GM19351 (cell line): ENCODE measurements around the gene NRCAM.

Source experiments
- ATAC-seq: cut with Tn5 transposase; IDR thresholded peaks from one replicate; pipeline ENCODE4 v1.9.1; 2021; ENCODE audit warnings: mild to moderate bottlenecking, moderate library complexity; ENCODE audit not compliant: unreplicated experiment

The NRCAM gene

DNA sequence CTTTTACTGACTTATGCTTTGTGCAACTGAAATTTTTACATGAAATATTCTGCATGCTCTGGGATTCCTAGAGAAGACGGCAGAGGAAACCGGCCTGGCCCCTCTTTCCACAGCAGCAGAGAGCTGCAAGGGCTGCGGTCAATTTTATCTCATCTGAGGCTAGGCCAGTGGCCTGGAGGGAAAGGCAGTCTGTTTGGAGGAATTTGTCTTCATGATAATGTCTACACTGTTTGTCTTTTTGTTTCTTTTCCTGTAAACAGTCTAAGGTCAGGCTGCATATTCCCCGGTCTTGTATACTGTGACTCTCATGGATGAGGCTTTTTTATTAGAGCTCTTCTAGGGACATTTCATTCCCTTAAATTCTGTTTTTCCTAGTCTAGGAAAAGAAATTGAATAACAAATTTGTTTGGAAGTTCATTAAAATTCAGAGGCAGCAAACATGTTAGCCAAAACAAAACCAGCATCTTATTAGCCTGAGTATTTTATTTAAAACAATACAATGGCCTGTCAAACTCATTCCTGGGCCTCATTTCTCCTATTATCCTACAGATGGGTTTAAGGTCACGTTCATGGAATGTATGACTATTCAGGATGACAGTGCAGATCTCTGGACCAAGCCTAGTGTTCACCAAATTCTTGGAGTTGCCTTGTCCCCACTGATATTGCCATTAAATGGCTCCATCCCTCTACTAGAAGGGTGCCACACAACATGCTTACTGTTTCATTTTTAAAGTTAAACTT, 352.5 kb downstream of the NRCAM start:
- no peak for ATAC-seq

- ATAC-seq: no peak
These were observed 353.4 kb downstream of the NRCAM start for GRCh38 chr7:108102671-108103312.

DNA sequence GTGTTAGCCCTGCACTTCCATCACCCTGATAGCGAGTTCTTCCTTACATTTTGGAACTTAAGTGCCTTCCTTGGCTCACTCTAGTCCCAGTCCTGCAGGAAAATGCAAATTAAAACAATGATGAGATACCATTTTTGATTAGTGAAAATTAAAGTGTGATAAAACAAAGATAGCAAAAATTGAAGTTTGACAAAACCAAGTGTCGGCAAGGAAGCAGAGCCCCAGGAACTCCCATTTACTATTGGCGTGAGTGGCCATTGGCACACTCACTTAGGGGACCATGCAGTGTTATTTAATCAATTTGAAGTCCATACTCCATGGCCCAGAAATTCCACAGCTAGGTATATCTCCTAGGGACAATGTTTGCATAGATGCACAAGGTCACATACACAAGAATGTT, 354.5 kb downstream of the NRCAM start:
- ATAC-seq: no peak

DNA sequence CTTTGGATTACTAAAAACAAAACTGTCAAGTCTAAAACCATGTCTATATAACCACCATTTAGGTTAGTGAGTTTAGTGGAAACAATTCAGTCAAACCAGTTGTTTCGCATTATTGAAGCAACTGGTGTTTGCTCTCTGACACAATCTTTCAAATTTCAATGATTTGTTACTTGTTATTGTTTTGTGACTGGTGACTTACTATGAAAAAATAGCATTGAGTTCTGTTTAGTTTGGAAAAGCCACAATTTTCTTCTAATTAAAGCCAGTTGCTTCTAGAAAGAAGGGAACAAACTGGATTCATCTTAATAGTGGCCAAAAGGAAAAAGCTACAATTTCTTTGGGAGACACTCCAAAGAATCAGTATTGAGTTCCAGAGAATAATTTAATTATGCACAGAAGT, 356.5 kb downstream of the NRCAM start:
- no peak for ATAC-seq

DNA sequence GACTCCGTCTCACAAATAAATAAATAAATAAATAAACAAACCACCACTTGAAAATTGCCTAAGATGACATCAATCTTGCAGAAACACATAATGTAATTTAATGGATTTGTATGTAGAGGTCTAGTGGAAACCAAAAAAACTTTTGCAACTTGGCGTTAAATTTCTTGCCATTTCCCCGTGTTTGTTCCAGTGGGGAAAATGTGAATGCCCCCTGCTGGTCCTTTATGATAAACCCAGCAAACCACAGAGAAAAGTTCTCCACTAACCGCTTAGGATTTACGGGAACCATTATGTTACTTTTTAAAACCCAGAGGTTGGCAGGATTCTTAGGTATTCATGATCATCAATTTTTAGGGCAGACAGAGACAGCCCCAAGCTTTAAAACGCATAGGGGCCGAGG, 358.5 kb downstream of the NRCAM start:
- no peak for ATAC-seq
